Caco-2 (cell line): Measurements from ENCODE around the gene NFKB2. TPM values are rescaled to one million over a fixed set of nuclear protein-coding genes. Genes with fewer than 3 reads are reported as not detected.

Experiments used
- BruUV-seq: library from RNA; stranded (reverse); fragments of 400-500 nt; replicated peaks from 2 replicates; lab custom pipeline; 2021; lab: Mats Ljungman, UMichigan
- CTCF ChIA-PET: fragments of 300-600 bp; sonication (Branson Sonifier 250); formaldehyde crosslinking; loops from one replicate; lab custom pipeline; 2022; ENCODE audit warnings: antibody characterized with exemption; lab: Charles Lee
- POLR2A ChIA-PET: fragments of 300-600 bp; sonication (Branson Sonifier 250); formaldehyde crosslinking; loops from one replicate; lab custom pipeline; 2022; ENCODE audit warnings: antibody characterized with exemption; lab: Charles Lee
- DNase-seq, 2 experiments: peaks; one replicate each; pipeline versions ENCODE4 v3.0.0 to v3.0.0-alpha.2; 2020 to 2022
- H3K27me3 ChIP-seq: replicated peaks from 2 replicates; pipeline ENCODE4 v1.6.0; 2011; ENCODE audit warnings: low read length; ENCODE audit not compliant: control insufficient read depth, insufficient read depth
- H3K36me3 ChIP-seq: 2 replicates; pipeline ENCODE4 v1.5.1; 2011; ENCODE audit warnings: low read length; ENCODE audit not compliant: control insufficient read depth, insufficient read depth
- H3K4me1 ChIP-seq: fragments of 250-450 bp; sonication (Bioruptor Pico); 2 replicates; pipeline ENCODE4 v1.5.1; 2020; ENCODE audit warnings: mild to moderate bottlenecking
- H3K4me3 ChIP-seq: 2 replicates; pipeline ENCODE4 v1.5.1; 2011; ENCODE audit warnings: low read depth, mild to moderate bottlenecking, control low read depth, low read length
- H3K9me3 ChIP-seq: fragments of 250-450 bp; sonication (Bioruptor Pico); 2 replicates; pipeline ENCODE4 v1.5.1; 2020; ENCODE audit warnings: mild to moderate bottlenecking, moderate library complexity
- H3K27ac Mint-ChIP-seq: one replicate; pipeline ENCODE4 v1.8.0; 2022; ENCODE audit warnings: mixed read lengths; ENCODE audit not compliant: unreplicated experiment
- H3K27me3 Mint-ChIP-seq: one replicate; pipeline ENCODE4 v1.8.0; 2022; ENCODE audit warnings: mixed read lengths; ENCODE audit not compliant: insufficient read depth, unreplicated experiment
- H3K36me3 Mint-ChIP-seq: one replicate; pipeline ENCODE4 v1.8.0; 2022; ENCODE audit warnings: mild to moderate bottlenecking, mixed read lengths; ENCODE audit not compliant: insufficient read depth, unreplicated experiment
- H3K4me1 Mint-ChIP-seq: one replicate; pipeline ENCODE4 v1.8.0; 2022; ENCODE audit warnings: low read depth, mixed read lengths; ENCODE audit not compliant: unreplicated experiment
- H3K4me3 Mint-ChIP-seq: one replicate; pipeline ENCODE4 v1.8.0; 2022; ENCODE audit warnings: mild to moderate bottlenecking, moderate library complexity, mixed read lengths; ENCODE audit not compliant: unreplicated experiment
- H3K9me3 Mint-ChIP-seq: one replicate; pipeline ENCODE4 v1.8.0; 2022; ENCODE audit warnings: mixed read lengths; ENCODE audit not compliant: unreplicated experiment
- CTCF ChIP-seq, 2 experiments: fragments of 200-600 bp in 1 of 2; IDR thresholded peaks; 1 replicate in 1 of 2; 2 replicates in 1 of 2; pipeline versions ENCODE4 v1.5.1 to v1.8.0; 2011 to 2022; ENCODE audit warnings: antibody characterized with exemption in 1 of 2, control low read depth in 1 of 2, inconsistent platforms in 1 of 2, low read depth in 1 of 2, low read length in 1 of 2, mild to moderate bottlenecking in 1 of 2, moderate library complexity in 1 of 2; ENCODE audit not compliant: insufficient read depth in 1 of 2, severe bottlenecking in 1 of 2, unreplicated experiment in 1 of 2
- intact Hi-C: fragments of 100-400 bp; cut with micrococcal nuclease; formaldehyde crosslinking; loops from one replicate; pipeline ENCODE4 v1.10.0; 2022; ENCODE audit not compliant: unreplicated experiment
- total RNA-seq: library from RNA; stranded (reverse); gene quantifications from 2 replicates; pipeline ENCODE4 v1.2.3, GENCODE V29; 2022

NFKB2 gene
- total RNA-seq, 1 experiment from 2014 or later: 36.5 TPM

GRCh38 chr10:102399217-102400021, 3.9 kb downstream of the NFKB2 start:
- intact Hi-C loops: no loop called here
- Histone ChIP-seq H3K4me3 (peak overlapping the region; percentile 53), H3K9me3 (no peaks in the 10 kb centered on the region), H3K27me3 (no peaks in the 10 kb centered on the region), H3K36me3 (no peaks in the 10 kb centered on the region), H3K4me1 (peaks cover 35% of the 10 kb centered on the region)
- Mint-ChIP-seq H3K4me3 (peak overlapping the region; percentile 64), H3K27me3 (no peaks in the 10 kb centered on the region), H3K36me3 (peaks cover 30% of the 10 kb centered on the region), H3K9me3 (no peaks in the 10 kb centered on the region), H3K4me1 (peaks cover 24% of the 10 kb centered on the region), H3K27ac (peak overlapping the region; percentile 29)
- BruUV-seq: no TSS peak
- peak; percentile 76 to 91 for DNase-seq
- POLR2A ChIA-PET: interaction anchor here (0.7 kb wide), 2 partner anchors 14 to 140 kb away, joined by 3 read pairs; no protein-coding TSS in a partner anchor
- peak; percentile 75 to 93 for TF ChIP-seq CTCF (IDR thresholded peaks at IDR 0.05; ENCODE audit: insufficient read depth in 1 of 2, low read depth in 1 of 2, low read length in 1 of 2, severe bottlenecking in 1 of 2, unreplicated experiment in 1 of 2)
- CTCF ChIA-PET: interaction anchor here (0.6 to 2.6 kb wide), 15 partner anchors 9 to 230 kb away, joined by 3 to 21 read pairs (median 3); partner anchors contain the start of genes C10orf95, ELOVL3 and FBXL15

- H3K27me3 Mint-ChIP-seq: no peaks in the 10 kb centered on the region
- H3K4me3 Mint-ChIP-seq: no peak overlapping the region
- peaks cover 24% of the 10 kb centered on the region for H3K4me1 Mint-ChIP-seq
- no peak for DNase-seq
- no peaks in the 10 kb centered on the region for H3K27me3 ChIP-seq
- H3K4me1 ChIP-seq: peaks cover 35% of the 10 kb centered on the region
- H3K27ac Mint-ChIP-seq: no peak overlapping the region
- intact Hi-C loops: no loop called here
- no TSS peak for BruUV-seq
- CTCF ChIA-PET: interaction anchor here (0.6 to 2.6 kb wide), 9 partner anchors 20 to 231 kb away, joined by 3 to 21 read pairs (median 5); partner anchors contain the start of genes C10orf95 and FBXL15
- no peaks in the 10 kb centered on the region for H3K36me3 ChIP-seq
- TF ChIP-seq CTCF (IDR thresholded peaks at IDR 0.05; ENCODE audit: insufficient read depth in 1 of 2, low read depth in 1 of 2, low read length in 1 of 2, severe bottlenecking in 1 of 2, unreplicated experiment in 1 of 2): no peak
- no peaks in the 10 kb centered on the region for H3K9me3 ChIP-seq
- POLR2A ChIA-PET: no interaction called here
- H3K4me3 ChIP-seq: no peak overlapping the region
- H3K9me3 Mint-ChIP-seq: no peaks in the 10 kb centered on the region
- peaks cover 29% of the 10 kb centered on the region for H3K36me3 Mint-ChIP-seq
Measured at GRCh38 chr10:102400076-102400475, 4.6 kb downstream of the NFKB2 start.

GRCh38 chr10:102400598-102401341, 5.3 kb downstream of the NFKB2 start:
- H3K27me3 ChIP-seq: no peaks in the 10 kb centered on the region
- BruUV-seq: no TSS peak
- Mint-ChIP-seq H3K36me3 (peaks cover 29% of the 10 kb centered on the region), H3K9me3 (no peaks in the 10 kb centered on the region), H3K4me1 (peaks cover 24% of the 10 kb centered on the region), H3K27me3 (no peaks in the 10 kb centered on the region), H3K4me3 (no peak overlapping the region), H3K27ac (peak overlapping the region; percentile 80)
- no peak for TF ChIP-seq CTCF (IDR thresholded peaks at IDR 0.05; ENCODE audit: insufficient read depth in 1 of 2, low read depth in 1 of 2, low read length in 1 of 2, severe bottlenecking in 1 of 2, unreplicated experiment in 1 of 2)
- H3K4me1 ChIP-seq: peaks cover 35% of the 10 kb centered on the region
- DNase-seq: no peak
- H3K36me3 ChIP-seq: no peaks in the 10 kb centered on the region
- intact Hi-C loops: no loop called here
- no peaks in the 10 kb centered on the region for H3K9me3 ChIP-seq
- CTCF ChIA-PET: interaction anchor here (2.6 kb wide), 1 partner anchor 170 kb away, joined by 21 read pairs; no protein-coding TSS in a partner anchor
- POLR2A ChIA-PET: no interaction called here
- no peak overlapping the region for H3K4me3 ChIP-seq
